CD4-positive, alpha-beta T cell treated with Interleukin-15 for 4 hours (primary cell): ENCODE results near the gene LTBR.
"Not testable (repeated sequence)": the region's sequence is repeated elsewhere in the genome, so short reads cannot be mapped to it uniquely, and the experiment has no call there.

Source experiments
- DNase-seq: peaks from one replicate; pipeline ENCODE4 v3.0.0-alpha.2; 2020; ENCODE audit warnings: low spot score

The LTBR gene

DNA sequence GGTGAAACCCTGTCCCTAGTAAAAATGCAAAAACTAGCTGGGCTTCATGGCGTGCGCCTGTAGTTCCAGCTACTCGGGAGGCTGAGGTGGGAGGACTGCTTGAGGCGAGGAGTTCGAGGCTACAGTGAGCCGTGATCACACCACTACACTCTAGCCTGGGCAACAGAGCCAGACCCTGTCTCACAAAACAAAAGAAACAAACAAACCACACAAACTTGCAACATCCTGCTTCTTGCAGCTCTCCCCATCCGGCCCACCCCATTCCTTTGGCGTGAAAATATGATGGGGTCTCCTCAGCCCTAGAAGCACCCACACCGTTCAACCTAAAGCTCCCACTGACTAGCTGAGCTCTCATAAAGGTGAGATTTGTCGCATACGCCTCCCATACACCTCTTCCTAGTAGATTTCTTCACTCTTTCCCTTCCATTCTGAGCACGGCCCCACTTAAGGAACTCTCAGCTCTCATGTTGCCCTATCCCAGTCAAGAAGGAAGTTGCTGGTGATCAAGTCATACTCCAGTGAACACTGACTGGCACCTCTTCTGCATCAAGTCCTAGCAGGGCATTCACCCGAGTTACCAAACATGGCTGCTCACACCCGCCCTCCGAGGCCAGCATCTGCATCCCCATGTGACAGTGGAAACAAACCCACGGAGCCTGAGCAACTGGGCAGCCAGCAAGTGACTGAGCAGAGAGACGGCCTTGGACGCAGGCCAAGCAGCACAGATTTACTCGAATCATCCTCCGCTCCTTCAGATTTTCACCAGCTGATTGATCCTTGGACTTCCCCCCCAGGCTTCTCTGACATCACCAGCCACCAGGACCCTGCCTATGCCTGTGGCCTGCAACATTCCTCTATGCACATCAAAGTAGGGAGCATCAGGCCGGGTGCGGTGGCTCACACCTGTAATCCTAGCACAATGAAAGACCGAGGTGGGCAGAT is 41.9 kb downstream of the LTBR start:
- no peak for DNase-seq

DNA sequence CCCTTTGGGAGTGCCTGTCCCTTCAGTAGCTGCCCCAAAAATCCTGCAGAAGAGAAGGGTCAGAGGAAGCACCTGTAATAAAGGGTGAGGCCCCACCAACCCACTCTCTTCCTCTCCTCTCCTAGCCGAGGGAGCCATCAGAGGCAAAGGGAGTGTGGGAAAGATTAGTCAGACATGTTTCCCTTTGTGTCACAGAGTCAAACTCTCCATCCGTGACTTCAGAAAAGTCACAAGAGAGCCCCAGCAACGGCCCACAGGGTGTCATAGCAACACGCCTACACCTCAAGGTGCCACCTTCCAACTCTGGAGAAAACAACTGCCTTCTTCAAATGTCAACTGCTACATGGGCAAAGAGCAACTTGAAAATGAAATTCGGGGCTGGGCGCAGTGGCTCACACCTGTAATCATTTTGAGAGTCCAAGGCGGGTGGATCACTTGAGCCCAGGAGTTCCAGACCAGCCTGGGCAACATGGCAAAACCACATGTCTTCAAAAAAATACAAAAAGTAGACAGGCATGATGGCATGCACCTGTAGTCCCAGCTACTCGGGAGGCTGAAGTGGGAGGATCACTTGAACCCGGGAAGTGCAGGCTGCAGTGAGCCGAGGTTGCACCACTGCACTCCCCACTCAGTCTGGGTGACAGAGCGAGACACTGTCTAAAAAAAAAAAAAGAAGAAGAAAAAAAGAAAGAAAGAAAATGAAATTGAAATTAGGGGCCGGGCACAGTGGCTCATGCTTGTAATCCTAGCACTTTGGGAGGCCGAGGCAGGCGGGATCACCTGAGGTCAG is 43.1 kb downstream of the LTBR start:
- peak; percentile 90 for DNase-seq

DNA sequence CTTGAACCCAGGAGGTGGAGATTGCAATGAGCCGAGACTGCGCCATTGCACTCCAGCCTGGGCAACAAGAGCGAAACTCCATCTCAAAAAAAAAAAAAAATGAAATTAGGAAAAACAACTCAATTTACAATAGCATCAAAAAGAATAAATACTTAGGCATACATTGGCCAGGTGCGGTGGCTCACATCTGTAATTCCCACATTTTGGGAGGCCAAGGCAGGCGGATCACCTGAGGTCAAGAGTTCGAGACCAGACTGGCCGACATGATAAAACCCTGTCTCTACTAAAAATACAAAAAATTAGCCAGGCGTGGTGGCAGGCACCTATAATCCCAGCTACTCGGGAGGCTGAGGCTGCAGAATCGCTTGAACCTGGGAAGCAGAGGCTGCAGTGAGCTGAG is 43.8 kb downstream of the LTBR start:
- not testable (repeated sequence) for DNase-seq

DNA sequence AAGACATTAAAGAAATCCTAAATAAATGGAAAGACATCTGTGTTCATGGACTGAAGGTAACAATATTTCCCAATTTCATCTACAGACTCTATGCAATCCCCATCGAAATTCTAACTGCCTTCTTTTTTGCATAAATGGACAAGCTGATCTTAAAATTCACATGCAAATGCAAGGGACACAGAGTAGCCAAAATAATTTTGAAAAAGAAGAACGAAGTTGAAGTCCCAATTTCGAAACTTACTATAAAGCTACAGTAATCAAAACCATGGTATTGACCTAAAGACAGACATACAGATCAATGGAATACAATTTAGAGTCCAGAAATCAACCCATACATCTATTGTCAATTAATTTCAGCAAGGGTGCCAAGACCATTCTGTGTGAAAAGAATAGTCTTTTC is 44.4 kb downstream of the LTBR start:
- no peak for DNase-seq

DNA sequence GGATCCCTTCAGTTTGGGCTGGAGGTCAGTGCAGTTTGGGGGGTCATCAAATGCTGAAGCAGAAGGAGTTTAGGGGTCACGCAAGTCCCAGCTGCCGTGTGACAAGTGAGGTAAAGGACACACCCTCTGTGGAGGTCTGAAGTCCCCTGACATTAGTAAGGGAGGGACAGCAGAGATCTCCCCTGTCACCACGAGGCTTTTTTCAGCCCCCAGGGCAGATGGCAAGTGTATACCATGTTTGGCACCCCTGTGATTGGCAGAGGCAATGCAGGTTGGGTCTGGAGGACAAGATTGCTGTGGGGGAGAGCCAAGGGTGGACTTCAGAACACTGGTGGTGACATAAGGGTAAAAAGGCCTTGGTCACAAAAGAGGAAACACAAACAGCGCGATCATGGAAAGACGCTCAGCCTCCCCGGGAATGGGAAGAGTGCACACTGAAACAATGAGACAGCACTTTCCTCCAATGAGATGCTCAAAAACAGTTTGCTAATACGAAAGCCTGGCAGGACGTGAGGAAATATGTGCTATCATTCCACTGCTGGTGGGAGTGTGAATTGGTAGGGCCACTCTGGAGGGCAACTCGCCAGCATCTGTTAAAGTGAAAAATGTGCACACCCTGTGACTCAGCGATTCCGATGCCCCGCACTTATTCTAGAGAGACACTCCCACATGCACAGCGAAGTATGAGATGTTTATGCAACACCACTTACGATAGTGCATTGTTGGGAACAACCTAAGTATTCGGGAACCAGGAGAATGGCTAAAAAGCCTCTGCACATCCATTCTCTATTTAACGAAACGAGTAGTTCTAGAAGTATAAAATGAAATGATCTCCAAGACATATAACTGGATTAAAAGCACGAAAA is 46.4 kb downstream of the LTBR start:
- DNase-seq = no peak

DNA sequence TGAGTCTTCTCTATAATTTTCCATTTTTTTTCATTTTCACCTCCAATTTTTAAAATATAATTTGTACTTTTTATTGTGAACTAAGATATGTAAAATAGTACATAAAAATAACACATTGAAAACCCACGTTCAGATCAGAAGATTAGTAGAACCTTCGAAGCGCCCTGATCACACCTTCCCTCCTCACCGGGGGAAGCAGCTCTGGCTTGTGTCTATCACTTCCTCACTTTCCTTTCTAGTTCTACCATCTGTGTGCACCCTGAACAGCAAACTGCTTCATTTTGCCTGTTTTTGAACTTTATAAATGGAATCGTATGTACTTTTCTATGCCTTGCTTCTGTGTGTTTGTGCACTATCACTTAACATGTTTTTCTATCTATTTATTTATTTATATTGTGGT is 49.0 kb downstream of the LTBR start:
- no peak for DNase-seq

DNA sequence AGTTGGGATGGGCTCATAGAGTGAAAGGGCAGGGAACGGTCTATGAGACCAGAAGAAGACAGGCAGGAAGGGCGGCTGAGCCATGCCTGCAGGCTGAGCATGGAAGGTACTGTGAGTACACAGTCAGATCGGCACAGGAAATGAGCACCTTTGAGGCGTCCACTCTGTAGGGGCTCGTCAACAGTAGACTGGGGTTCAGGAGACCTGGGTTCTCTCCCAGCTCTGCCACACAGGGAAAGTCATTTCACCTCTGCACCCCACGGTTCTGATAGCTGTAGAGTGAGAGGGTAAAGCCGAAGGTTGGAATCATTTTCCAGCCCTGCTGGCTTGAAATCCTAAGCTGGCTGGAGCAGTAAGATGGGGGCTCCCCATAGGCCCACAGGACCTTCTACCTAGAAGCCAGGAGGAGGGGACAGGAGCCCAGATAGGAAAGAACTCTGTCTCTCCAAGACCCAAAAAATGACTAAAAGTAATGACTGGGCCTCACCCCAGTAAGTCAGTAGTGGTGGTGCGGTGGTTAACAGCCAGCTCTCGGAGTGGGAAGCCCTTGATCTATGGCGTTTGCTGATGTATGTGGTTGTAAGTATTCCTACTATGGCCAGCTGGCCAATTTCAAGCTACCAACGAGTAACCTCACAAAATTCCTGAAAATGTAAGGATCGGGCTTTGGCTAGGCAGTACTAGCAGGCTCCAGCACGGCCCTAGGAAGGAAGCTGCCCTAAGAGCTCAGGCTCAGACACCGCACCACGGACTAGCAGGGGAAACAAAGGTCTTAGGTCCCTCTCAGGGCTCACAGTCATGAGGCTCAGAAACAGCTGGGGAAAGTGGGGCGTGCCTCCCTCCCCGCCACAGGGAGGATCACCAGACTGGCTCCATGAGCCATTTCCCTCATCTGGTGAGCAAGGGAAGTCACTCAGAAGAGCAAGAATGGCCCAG is 50.5 kb downstream of the LTBR start:
- peak; percentile 43 for DNase-seq

DNA sequence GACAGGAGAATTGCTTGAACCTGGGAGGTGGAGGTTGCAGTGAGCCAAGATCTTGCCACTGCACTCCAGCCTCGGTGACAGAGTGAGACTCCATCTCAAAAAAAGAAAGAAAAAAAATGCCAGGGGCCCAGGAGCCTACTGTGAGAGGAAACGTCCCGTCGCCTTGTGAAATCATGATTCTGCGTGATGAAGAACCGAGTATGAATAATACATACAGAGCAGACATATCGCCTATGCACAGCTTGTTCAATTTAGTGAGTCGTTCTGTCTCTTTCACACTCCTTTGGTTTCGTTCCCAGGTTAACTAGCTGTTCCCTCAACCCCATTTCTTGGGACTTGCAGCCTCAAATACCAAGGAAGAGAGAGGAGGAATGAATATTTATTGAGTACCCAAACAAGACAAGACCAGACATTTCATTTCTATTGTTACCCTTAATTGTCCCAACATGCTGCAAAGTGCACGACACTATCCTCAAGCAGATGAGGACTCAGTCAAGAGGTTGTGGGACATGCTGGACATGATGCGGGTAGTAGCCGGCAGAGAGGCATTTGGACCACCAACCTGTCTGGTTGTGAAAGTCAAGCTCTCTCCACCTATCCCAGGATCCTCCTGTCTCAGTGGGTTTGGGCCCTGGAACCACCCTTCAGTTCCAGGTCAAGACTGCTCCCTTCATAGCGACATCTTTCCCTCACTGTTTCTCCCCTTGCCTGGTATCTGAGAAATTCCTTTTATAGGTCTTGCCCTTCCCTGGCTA is 52.2 kb downstream of the LTBR start:
- no peak for DNase-seq

DNA sequence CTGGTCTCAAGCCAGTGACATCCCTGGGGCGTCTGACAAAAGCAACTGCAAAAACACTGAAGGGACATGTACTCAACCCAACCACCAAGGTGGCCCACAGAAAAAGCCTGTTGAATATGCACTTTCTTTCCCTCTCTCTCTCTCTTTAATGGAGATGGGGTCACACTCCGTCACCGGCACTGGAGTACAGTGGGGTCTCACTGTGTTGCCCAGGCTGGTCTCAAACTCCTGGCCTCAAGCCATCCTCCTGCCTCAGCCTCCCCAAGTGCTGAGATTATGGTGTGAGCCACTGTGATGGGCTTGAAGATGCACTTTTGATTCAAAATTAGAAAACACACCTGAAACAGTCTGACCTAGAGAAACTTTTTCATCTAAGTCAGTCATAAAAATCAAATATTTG is 53.6 kb downstream of the LTBR start:
- DNase-seq = no peak

DNA sequence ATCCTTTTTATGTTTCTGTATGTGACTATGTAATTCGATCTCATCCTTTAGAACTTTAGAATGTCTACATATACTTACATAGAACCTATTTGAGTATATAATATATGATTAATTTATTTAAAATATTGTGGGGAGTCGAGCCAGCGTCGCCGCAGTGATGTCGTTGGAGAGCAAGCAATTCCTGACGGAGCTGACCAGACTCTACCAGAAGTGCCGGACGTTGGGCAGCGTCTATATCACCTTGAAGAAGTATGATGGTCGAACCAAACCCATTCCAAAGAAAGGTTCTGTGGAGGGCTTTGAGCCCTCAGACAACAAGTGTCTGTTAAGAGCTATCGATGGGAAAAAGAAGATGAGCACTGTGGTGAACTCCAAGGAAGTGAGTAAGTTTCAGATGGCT is 54.4 kb downstream of the LTBR start:
- DNase-seq = no peak

DNA sequence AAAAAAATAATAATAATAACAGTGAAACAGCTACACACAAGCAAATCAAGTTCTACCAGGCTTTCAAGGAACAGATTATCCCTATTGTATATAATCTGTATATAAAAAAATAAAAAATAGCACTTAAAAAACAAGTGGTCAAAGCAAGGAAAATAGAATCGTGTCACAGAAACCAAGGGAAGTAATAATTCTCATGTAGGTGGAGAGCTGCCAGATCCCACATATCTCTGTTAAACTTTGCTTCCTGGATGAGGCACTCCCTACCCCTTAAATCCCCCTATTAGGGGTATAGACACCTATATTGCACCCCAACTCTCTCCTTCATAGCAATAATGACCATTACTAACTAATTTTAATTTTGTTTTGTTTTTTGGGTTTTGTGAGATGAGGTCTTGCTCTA is 56.4 kb downstream of the LTBR start:
- DNase-seq = no peak
